HUDEP-2 (cell line): ENCODE measurements around the gene TMED9.
"Not testable (repeated sequence)": the region's sequence is repeated elsewhere in the genome, so short reads cannot be mapped to it uniquely, and the experiment has no call there.

Source experiments
- DNase-seq, 76 experiments: peaks; one replicate each; lab custom pipeline; 2025; ENCODE audit not compliant: unreplicated experiment in 76 of 76; lab: John Stamatoyannopoulos, UW

The TMED9 gene

GRCh38 chr5:177592010-177592834, at the start of gene TMED9:
TMED9 (plus strand) TSS chr5:177592203; CDS start chr5:177592215, 12 bp downstream.
- peak in 69 of 76 experiments; percentile 6 to 77 (median 59) for DNase-seq

DNA sequence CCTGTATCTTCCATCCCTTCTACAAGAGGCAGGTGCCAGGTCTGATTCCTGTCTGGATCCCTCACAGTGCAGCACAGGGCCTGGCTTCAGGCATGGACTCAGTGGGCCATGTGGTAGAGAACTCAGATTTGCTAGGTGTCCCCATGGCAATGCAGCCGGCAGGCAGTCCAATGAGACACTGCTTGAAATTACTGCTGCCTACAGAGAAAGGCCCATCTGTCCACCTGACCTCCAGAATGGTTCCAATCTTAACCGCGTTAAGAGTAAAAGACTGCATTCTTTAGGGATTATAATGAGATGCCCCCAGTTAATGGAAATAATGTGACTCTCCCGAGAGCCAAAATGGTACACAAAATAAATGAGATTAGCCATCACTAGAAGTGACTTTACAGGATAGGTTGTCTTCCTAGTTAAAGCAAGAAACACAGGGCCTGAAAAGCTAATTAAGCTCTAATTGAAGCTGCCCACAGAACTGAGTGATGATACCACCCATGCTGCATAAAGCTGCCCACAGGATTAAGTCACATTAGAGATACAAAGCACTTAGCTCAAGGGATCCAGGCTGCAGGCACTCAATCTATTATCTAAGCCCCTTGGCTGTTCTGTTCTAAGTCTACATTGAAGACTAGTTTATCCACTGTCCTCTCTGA, 49.1 kb upstream of the TMED9 start:
- no peak for DNase-seq

- DNase-seq, result no peak
These were observed 46.3 kb upstream of the TMED9 start for GRCh38 chr5:177545487-177546257.

DNA sequence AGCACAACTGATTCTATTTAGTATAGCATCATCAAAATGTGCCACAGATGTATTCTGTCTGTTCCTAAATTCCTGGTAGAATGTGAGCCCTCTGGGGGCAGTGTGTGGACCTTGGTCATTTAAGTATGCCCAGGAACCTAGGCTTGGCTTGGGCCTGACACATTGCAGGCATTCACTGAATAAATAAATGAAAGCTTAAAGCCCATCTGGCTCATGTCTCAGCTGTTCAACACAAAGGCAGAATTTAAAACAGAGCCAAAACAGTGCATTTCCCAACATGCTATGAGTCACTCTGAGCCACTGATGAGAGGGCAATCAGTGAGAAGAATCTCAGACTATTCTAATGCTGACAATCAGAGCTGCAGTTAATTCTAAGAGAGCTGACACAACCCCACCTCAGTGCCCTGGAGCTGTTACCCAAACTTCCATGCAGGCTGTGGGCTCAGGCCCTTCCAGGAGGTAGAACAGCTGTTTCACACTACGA, 45.7 kb upstream of the TMED9 start:
- peak in 1 of 76 experiments; percentile 5 for DNase-seq

- DNase-seq, result no peak
These were observed 44.3 kb upstream of the TMED9 start for GRCh38 chr5:177547736-177548135.

DNA sequence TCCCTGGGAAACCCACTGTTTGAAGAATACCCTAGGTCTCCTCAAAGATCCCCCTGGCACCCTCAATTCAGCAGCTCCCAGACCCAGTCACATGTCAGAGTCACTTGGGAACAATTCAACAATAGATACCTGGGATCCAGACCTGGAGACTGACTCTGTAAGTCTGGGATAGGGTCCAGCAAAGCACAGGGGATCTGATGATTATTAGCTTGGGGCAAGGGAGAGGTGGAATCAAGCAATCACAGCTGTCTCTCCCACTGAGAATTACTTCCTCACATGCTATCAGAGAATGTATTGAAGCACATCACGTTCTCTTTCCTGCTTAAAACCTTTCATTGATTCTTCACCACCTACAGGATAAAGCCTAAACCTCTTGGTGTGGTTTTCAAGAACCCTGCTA, 43.5 kb upstream of the TMED9 start:
- DNase-seq, result no peak

GRCh38 chr5:177550122-177550521, 41.9 kb upstream of the TMED9 start:
- no peak for DNase-seq

DNA sequence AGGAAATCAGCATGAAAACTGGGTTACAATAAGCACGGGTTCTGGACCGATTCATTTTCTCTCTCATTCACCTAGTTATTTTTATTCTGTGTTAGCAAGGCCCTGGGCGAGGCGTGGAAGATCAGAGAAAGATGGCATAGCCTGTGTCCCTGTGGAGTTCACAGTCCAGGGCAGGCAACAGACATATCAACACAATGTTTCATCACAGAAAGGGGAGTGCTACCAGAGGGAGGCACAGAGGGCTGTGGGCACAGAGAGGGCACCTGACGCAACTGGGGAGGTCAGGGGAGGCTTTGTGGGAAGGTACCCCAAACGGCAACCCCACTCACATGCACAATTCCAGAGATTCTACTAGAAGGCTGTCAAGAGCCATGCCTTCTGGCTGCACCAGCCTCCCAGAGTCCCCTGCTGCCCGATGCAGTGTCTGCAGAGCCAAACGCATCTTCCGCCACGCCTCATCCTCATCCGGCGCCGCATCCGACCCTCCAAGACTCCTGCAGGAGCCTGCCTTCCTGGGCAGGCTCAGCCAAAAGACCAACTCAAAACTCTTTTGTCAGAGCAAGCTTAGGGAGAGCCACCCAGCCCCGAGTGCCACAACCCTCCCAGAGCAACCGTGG, 39.1 kb upstream of the TMED9 start:
- DNase-seq, result no peak

DNA sequence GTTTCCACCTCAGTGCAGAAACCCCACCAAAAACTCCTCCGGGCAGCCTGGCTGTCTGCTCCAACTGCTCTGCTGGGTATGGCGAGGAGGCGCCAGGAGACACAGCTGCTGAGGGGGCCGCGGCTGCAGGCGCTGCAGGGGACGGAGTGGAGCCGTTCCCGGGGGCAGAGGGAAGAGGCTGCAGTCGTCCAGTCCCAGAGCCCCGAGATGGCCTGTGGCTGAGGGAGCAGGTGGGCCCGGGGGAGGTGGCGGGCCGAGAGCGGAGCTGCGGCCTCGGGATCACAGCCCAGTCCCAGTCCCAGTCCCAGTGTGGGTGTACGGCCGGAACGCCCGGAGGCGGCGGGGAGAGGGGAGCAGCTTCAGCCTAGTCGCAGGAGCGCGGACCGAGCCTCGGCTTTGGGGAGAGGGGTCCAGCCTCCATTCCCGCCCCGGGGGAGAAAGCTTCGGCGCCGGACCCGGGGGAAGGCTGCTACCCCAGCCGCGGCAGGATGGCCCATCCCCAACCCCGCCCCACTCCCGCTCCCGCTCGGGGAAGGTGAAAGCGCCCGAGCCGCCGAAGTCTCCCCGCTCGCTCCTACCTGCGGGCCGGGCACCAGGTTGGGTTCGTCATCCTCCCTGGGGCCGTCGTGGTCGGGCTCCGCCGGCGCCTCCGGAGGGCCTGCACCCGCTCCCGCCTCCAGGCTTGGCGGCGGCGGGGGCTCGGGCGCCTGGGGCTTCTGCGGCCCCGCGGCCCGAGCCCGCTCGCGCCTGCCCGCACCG, 38.2 kb upstream of the TMED9 start:
- DNase-seq, result peak in 13 of 76 experiments; percentile 3 to 40 (median 20)

DNA sequence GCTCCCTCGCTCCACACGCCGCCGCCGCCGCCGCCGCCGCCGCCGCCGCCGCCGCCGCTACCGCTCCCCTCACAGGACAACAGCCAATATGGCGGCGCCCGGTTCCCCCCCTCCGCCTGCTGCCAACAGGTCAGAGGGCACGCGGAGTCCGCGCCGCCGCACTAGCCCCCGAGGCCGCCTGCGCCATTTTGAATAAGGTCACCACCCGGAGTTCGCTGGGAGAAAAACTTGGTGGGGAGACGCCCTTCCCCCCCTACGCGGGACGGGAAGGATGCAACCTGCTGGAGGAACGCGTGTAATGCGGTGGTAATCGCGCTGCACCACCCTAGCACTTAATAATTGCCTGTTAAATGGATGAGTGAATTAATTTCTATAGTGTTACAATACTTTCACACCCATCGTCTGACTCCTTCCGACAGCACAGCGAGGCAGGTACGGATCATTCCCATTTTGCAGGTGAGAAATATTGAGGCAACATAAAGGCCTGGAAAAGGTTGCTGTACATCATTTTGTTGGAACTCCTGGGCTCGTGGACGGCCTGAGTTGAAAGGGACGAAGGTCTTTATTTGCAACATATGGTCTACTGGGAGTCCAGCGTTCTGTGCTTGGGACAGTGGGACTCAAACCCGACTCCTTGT, 37.4 kb upstream of the TMED9 start, which contains the start of gene FAM193B:
FAM193B (minus strand) TSS at position 90 of the 638 bp plus-strand sequence. CDS start 105 bp downstream, outside the sequence.
- DNase-seq, result peak in 75 of 76 experiments; percentile 30 to 97 (median 89)

DNA sequence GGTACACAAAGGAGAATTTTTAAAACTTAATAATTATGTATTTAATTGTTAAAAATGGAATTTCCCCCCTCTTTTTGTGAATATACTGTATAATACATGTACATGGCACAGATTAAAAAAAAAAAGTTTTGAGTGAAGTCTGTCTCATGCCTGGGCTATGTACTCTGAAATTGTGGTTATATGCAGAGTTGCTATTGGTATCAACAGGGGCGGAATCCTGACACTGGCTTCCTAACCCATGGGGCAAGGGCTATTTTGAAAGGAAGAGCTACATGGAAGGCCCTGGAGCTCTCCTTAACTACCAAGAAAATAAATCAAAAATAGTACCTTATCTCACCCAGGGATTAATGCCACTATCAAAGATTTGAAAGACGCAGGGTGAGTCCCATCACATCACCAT, 36.8 kb upstream of the TMED9 start:
- DNase-seq, result no peak

GRCh38 chr5:177555665-177556064, 36.3 kb upstream of the TMED9 start:
- no peak for DNase-seq

DNA sequence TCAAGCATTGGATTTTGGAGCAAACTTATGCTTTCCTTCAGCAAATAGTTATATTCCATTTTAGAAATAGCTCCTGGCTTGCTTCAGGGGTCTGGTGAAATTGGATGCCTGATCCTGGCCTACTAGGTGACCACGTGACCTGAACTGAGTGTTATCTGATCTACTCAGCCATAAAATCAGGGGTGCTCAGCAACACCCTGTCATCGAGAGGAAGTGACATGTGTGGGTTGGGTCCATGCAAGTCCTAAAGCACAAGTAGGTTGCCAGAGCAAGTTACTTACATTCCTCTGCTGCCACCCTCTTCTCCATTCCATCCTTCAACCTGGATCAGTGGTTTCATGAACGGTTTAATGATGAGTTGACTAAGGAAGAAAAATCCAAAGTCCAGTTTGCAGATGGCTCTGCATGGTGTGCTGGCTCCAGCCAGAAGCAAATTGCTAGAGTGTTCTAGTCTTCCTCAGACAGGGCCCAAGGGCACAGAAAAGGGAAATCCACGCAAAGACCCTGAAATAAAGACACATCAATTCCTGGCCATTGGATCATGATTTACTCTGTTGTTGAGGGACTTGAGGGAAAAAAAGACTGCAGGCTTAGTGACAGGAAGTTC, 34.9 kb upstream of the TMED9 start:
- DNase-seq, result peak in 35 of 76 experiments; percentile 3 to 46 (median 15)

DNA sequence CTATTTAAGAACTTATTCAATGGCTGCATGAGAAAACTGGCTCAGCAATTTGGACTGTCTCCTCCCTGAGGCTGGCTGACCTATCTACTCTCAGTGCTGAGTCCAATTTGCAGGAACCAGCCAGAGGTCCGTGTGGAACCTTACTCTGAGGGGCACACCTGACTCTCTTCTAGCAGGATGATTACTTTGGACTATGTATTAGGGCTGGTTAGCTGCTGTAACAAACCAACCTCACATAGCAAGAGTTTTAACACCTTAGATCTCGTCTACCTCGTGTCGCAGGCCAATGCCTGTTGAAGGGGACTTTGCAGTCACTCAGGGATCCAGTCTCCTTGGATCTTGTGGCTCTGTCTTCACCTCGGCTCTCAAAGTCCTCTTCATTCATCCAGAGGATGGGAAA, 34.2 kb upstream of the TMED9 start:
- DNase-seq, result no peak

DNA sequence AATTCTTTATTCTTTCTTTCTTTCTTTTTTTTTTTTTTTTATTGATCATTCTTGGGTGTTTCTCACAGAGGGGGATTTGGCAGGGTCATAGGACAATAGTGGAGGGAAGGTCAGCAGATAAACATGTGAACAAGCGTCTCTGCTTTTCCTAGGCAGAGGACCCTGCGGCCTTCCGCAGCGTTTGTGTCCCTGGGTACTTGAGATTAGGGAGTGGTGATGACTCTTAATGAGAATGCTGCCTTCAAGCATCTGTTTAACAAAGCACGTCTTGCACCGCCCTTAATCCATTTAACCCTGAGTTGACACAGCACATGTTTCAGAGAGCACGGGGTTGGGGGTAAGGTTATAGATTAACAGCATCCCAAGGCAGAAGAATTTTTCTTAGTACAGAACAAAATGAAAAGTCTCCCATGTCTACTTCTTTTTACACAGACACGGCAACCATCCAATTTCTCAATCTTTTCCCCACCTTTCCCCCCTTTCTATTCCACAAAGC, 32.5 kb upstream of the TMED9 start:
- not testable (repeated sequence) for DNase-seq

GRCh38 chr5:177565046-177565445, 27.0 kb upstream of the TMED9 start:
- DNase-seq, result no peak

GRCh38 chr5:177568326-177568725, 23.7 kb upstream of the TMED9 start:
- no peak for DNase-seq

GRCh38 chr5:177569894-177570293, 22.1 kb upstream of the TMED9 start:
- no peak for DNase-seq

GRCh38 chr5:177575488-177575887, 16.5 kb upstream of the TMED9 start:
- no peak for DNase-seq
